Neural progenitor cell (in vitro differentiated cells): Measurements from ENCODE around the gene PDSS1. TPM values are rescaled to one million over a fixed set of nuclear protein-coding genes. Genes with fewer than 3 reads are reported as not detected.

ENCODE experiments used
- DNase-seq: peaks from one replicate; pipeline ENCODE4 v3.0.0-alpha.2; 2016; ENCODE audit warnings: low spot score
- H2AFZ ChIP-seq: fragments of 200-600 bp; sonication (generic); replicated peaks from 2 replicates; pipeline ENCODE4 v1.6.1; 2016; ENCODE audit warnings: antibody characterized with exemption
- H3F3A ChIP-seq: fragments of 200-600 bp; sonication (generic); 2 replicates; pipeline ENCODE4 v1.6.1; 2016; ENCODE audit warnings: antibody characterized with exemption, low read depth
- H3K27ac ChIP-seq: fragments of 200-600 bp; sonication (generic); 2 replicates; pipeline ENCODE4 v1.5.1; 2016; ENCODE audit warnings: mild to moderate bottlenecking
- H3K27me3 ChIP-seq: fragments of 200-600 bp; sonication (generic); 2 replicates; pipeline ENCODE4 v1.6.1; 2016; ENCODE audit warnings: mild to moderate bottlenecking, moderate library complexity
- H3K36me3 ChIP-seq: fragments of 200-600 bp; sonication (generic); 2 replicates; pipeline ENCODE4 v1.5.1; 2016
- H3K4me1 ChIP-seq: fragments of 200-600 bp; sonication (generic); 2 replicates; pipeline ENCODE4 v1.6.1; 2016; ENCODE audit warnings: mixed run types
- H3K4me2 ChIP-seq: fragments of 200-600 bp; sonication (generic); 2 replicates; pipeline ENCODE4 v1.6.1; 2016
- H3K4me3 ChIP-seq: fragments of 200-600 bp; sonication (generic); 2 replicates; pipeline ENCODE4 v1.5.1; 2016
- H3K79me2 ChIP-seq: fragments of 200-600 bp; sonication (generic); 2 replicates; pipeline ENCODE4 v1.6.1; 2016; ENCODE audit warnings: low read depth
- H3K9ac ChIP-seq: fragments of 200-600 bp; sonication (generic); 2 replicates; pipeline ENCODE4 v1.6.1; 2016
- H3K9me3 ChIP-seq: fragments of 200-600 bp; sonication (generic); 2 replicates; pipeline ENCODE4 v1.5.1; 2016; ENCODE audit warnings: low read depth
- H4K20me1 ChIP-seq: fragments of 200-600 bp; sonication (generic); 2 replicates; pipeline ENCODE4 v1.6.1; 2016; ENCODE audit warnings: low read depth
- H3K27ac Mint-ChIP-seq: 3 replicates; pipeline ENCODE4 v1.8.0; 2021; ENCODE audit warnings: mixed read lengths
- H3K27me3 Mint-ChIP-seq: 2 replicates; pipeline ENCODE4 v1.8.0; 2022; ENCODE audit warnings: low read depth, mild to moderate bottlenecking, inconsistent platforms, moderate library complexity, mixed read lengths; ENCODE audit not compliant: insufficient read depth
- H3K36me3 Mint-ChIP-seq: 3 replicates; pipeline ENCODE4 v1.8.0; 2021; ENCODE audit warnings: mixed read lengths
- H3K4me1 Mint-ChIP-seq: 3 replicates; pipeline ENCODE4 v1.8.0; 2021; ENCODE audit warnings: mixed read lengths
- H3K4me3 Mint-ChIP-seq: 3 replicates; pipeline ENCODE4 v1.8.0; 2021; ENCODE audit warnings: mild to moderate bottlenecking, moderate library complexity, mixed read lengths
- H3K9me3 Mint-ChIP-seq: 3 replicates; pipeline ENCODE4 v1.8.0; 2020; ENCODE audit warnings: mixed read lengths
- EZH2 ChIP-seq: fragments of 200-600 bp; sonication (generic); IDR thresholded peaks from 2 replicates; pipeline ENCODE4 v1.6.1; 2017; ENCODE audit warnings: antibody characterized with exemption, mild to moderate bottlenecking, moderate library complexity
- EZH2phosphoT487 ChIP-seq: fragments of 200-600 bp; sonication (generic); IDR thresholded peaks from 2 replicates; pipeline ENCODE4 v1.6.1; 2017; ENCODE audit warnings: antibody characterized with exemption
- total RNA-seq: library from RNA; depleted of rRNA; stranded (reverse); fragments of >200 nt; gene quantifications from 2 replicates; pipeline ENCODE4 v1.2.3, GENCODE V29; 2015; ENCODE audit warnings: low replicate concordance
- TF ChIP-seq, protein P1 (sequence below): fragments of 200-600 bp; sonication (generic); IDR thresholded peaks from 2 replicates; pipeline ENCODE4 v1.5.1; 2017; ENCODE audit warnings: antibody characterized with exemption, mild to moderate bottlenecking

PDSS1 gene
- total RNA-seq, 1 donor from 2014 or later, result 17.2 TPM

DNA sequence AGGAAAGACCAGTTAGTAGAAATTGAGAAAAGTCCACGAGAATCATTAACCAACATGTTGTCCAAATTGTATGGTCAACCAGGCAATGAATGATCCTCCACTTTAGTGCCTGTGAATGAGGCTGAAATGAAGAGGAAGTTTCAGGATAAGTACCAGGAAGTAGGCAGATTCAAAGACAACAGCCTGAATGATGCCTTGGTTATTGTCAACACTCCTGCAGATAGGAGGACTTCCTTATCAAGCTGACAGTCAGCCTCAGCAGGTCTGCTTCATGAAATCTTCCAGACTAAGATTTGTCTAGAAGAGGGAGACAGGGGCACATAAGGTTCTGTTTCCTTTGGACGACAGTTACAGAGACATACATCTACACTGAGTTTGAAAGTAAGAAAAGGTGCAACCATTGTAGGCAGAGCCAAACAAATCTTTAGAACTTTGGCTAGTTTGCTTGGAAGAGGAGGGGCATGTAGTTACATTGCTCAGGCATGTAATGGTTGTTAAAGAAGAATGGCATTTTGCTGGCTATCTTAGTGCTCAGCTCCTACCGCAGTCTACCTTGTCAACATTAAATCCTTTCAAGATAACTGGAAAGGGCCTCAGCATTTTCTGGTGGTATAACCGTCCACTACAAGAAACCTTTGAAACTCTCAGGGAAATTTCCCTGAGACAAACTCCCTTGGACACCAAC lies 81.8 kb downstream of the PDSS1 start:
- TF ChIP-seq, protein P1, sequence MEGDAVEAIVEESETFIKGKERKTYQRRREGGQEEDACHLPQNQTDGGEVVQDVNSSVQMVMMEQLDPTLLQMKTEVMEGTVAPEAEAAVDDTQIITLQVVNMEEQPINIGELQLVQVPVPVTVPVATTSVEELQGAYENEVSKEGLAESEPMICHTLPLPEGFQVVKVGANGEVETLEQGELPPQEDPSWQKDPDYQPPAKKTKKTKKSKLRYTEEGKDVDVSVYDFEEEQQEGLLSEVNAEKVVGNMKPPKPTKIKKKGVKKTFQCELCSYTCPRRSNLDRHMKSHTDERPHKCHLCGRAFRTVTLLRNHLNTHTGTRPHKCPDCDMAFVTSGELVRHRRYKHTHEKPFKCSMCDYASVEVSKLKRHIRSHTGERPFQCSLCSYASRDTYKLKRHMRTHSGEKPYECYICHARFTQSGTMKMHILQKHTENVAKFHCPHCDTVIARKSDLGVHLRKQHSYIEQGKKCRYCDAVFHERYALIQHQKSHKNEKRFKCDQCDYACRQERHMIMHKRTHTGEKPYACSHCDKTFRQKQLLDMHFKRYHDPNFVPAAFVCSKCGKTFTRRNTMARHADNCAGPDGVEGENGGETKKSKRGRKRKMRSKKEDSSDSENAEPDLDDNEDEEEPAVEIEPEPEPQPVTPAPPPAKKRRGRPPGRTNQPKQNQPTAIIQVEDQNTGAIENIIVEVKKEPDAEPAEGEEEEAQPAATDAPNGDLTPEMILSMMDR, result no peak
- no peak for TF ChIP-seq EZH2phosphoT487
- Histone ChIP-seq H2AFZ (no peak overlapping the region), H3K79me2 (peaks cover 78% of the 10 kb centered on the region), H3K27me3 (no peaks in the 10 kb centered on the region), H3K4me1 (peaks cover 14% of the 10 kb centered on the region), H3F3A (peaks cover 9% of the 10 kb centered on the region), H3K9ac (no peak overlapping the region), H3K4me2 (no peak overlapping the region), H3K36me3 (no peaks in the 10 kb centered on the region), H3K27ac (no peak overlapping the region), H3K4me3 (no peak overlapping the region), H3K9me3 (no peaks in the 10 kb centered on the region), H4K20me1 (peaks cover 20% of the 10 kb centered on the region)
- DNase-seq, result no peak
- Mint-ChIP-seq H3K36me3 (peaks cover 3% of the 10 kb centered on the region), H3K4me3 (no peak overlapping the region), H3K27ac (no peak overlapping the region), H3K4me1 (peaks cover 3% of the 10 kb centered on the region), H3K27me3 (no peaks in the 10 kb centered on the region), H3K9me3 (no peaks in the 10 kb centered on the region)

DNA sequence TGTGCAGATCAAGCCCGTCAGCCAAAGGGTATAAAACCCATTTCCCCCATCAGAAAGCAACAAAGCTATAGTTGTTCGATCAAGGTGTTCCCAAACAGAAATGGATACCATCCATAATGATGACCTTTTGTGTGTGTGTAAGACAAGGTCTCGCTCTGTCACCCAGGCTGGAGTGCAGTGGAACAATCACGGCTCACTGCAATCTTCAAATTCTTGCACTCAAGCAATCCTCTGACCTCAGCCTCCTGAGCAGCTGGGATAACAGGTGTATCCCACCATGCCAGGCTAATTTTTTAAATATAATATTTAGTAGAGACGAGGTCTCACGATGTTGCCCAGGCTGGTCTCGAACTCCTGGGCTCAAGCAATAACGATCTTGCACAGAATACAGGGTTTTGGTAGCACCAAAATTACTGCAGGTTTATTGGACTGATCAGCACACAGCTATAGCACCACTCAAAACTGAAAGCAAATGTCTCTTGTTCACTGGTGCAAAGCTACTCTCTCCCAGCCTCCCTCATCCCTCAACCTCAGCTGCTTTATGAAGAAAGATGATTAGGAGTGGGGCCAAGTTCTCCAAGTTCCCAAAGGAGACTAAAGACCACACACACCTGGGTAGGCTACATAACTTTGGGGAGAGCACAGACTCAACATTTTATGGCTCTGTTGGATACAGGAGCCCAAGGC lies 82.7 kb downstream of the PDSS1 start:
- Histone ChIP-seq H3K4me2 (no peak overlapping the region), H3K27ac (no peak overlapping the region), H3K79me2 (peaks cover 75% of the 10 kb centered on the region)

DNA sequence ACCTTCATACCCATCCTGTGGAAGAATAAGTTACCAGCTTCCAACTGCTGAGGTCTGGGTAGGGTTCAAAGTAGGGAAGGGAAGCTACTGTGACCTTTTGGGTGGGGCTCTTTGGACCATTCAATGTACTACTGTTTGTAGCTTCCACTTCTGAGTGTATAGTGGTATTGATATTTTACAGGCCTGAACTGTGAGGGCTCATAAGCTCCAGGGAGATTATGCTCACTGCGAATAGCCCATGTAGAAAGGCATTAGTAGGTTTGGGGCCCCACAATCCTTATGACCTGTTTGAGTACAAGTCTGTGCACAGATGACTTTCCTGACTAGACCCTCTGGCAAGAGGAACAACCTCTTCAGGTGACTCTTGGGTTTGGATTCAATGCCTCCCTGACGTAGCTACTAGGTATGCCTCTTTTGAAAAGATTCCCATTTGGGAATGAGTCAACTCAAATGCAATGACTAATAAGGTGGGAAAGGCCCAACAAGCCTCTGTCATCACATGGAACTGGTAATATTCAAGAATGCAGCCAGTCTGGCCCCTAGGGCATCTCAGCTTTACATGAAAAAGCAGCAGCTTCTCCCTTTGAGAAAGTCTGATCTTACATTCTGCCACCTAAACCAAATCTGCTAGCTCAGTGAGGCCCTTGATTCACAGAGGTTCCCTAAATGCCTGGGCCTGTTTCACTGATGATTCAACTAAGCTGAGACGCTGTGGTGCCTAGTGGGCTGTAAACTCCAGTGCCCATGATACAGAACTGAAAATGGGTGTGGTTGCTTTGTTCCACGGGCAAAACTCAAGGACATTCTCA lies 83.5 kb downstream of the PDSS1 start:
- peaks cover 74% of the 10 kb centered on the region for H3K79me2 ChIP-seq
- TF ChIP-seq EZH2 (no peak), EZH2phosphoT487 (no peak)
- TF ChIP-seq, protein P1, result no peak
- no peaks in the 10 kb centered on the region for H3K36me3 ChIP-seq
- H3K9me3 ChIP-seq, result no peaks in the 10 kb centered on the region
- no peak for DNase-seq
- peaks cover 14% of the 10 kb centered on the region for H3K4me1 ChIP-seq
- no peak overlapping the region for H3K4me3 Mint-ChIP-seq
- H3K4me3 ChIP-seq, result no peak overlapping the region
- peaks cover 24% of the 10 kb centered on the region for H4K20me1 ChIP-seq
- peaks cover 3% of the 10 kb centered on the region for H3K4me1 Mint-ChIP-seq
- no peaks in the 10 kb centered on the region for H3K27me3 ChIP-seq
- H3K36me3 Mint-ChIP-seq, result peaks cover 6% of the 10 kb centered on the region
- no peak overlapping the region for H3K9ac ChIP-seq
- no peak overlapping the region for H3K4me2 ChIP-seq
- H3K27me3 Mint-ChIP-seq, result no peaks in the 10 kb centered on the region
- H2AFZ ChIP-seq, result no peak overlapping the region
- no peak overlapping the region for H3K27ac Mint-ChIP-seq
- H3F3A ChIP-seq, result peaks cover 10% of the 10 kb centered on the region
- no peaks in the 10 kb centered on the region for H3K9me3 Mint-ChIP-seq
- no peak overlapping the region for H3K27ac ChIP-seq

More for the DNA sequence above, 82.7 kb downstream of the PDSS1 start:
- H3K4me3 ChIP-seq, result no peak overlapping the region
- TF ChIP-seq EZH2 (no peak), EZH2phosphoT487 (no peak)
- TF ChIP-seq, protein P1, result no peak
- H3K4me1 Mint-ChIP-seq, result peaks cover 3% of the 10 kb centered on the region
- peaks cover 10% of the 10 kb centered on the region for H3F3A ChIP-seq
- no peaks in the 10 kb centered on the region for H3K27me3 Mint-ChIP-seq
- DNase-seq, result no peak
- H3K36me3 Mint-ChIP-seq, result peaks cover 3% of the 10 kb centered on the region
- peaks cover 24% of the 10 kb centered on the region for H4K20me1 ChIP-seq
- no peaks in the 10 kb centered on the region for H3K36me3 ChIP-seq
- no peak overlapping the region for H3K4me3 Mint-ChIP-seq
- H3K27me3 ChIP-seq, result no peaks in the 10 kb centered on the region
- no peak overlapping the region for H3K9ac ChIP-seq
- H2AFZ ChIP-seq, result no peak overlapping the region
- peaks cover 14% of the 10 kb centered on the region for H3K4me1 ChIP-seq
- no peaks in the 10 kb centered on the region for H3K9me3 Mint-ChIP-seq
- no peaks in the 10 kb centered on the region for H3K9me3 ChIP-seq
- H3K27ac Mint-ChIP-seq, result no peak overlapping the region
